PC-9 (cell line): Measurements from ENCODE around the gene TBL1XR1. TPM values are rescaled to one million over a fixed set of nuclear protein-coding genes. Genes with fewer than 3 reads are reported as not detected.
A peak's percentile ranks its signal among the peaks of the same experiment; 100 is the strongest.

Source experiments
- BruUV-seq: library from RNA; stranded (reverse); fragments of 400-500 nt; replicated peaks from 2 replicates; lab custom pipeline; 2021; lab: Mats Ljungman, UMichigan
- CTCF ChIA-PET: fragments of 300-600 bp; sonication (Branson Sonifier 250); formaldehyde crosslinking; loops from one replicate; lab custom pipeline; 2022; ENCODE audit warnings: antibody characterized with exemption; lab: Charles Lee
- POLR2A ChIA-PET: fragments of 300-600 bp; sonication (Branson Sonifier 250); formaldehyde crosslinking; loops from one replicate; lab custom pipeline; 2022; ENCODE audit warnings: antibody characterized with exemption; ENCODE audit not compliant: unreplicated experiment; lab: Charles Lee
- DNase-seq, 2 experiments: peaks; one replicate each; pipeline versions ENCODE4 v3.0.0 to v3.0.0-alpha.2; 2015 to 2022; ENCODE audit warnings: mixed read lengths in 1 of 2
- H2AFZ ChIP-seq: fragments of 200-600 bp; sonication (generic); 2 replicates; pipeline ENCODE4 v1.8.1; 2017; ENCODE audit warnings: antibody characterized with exemption
- H3F3A ChIP-seq: fragments of 200-600 bp; sonication (generic); 2 replicates; pipeline ENCODE4 v1.8.1; 2017; ENCODE audit warnings: antibody characterized with exemption, mild to moderate bottlenecking, low read depth; ENCODE audit not compliant: insufficient read depth
- H3K27ac ChIP-seq: fragments of 200-600 bp; sonication (generic); 2 replicates; pipeline ENCODE4 v1.6.1; 2016; ENCODE audit warnings: mixed run types
- H3K27me3 ChIP-seq: fragments of 200-600 bp; sonication (generic); 2 replicates; pipeline ENCODE4 v1.6.1; 2016; ENCODE audit warnings: low read depth, mixed run types; ENCODE audit not compliant: insufficient read depth
- H3K36me3 ChIP-seq: fragments of 200-600 bp; sonication (generic); 2 replicates; pipeline ENCODE4 v1.6.1; 2016; ENCODE audit warnings: low read depth, mixed run types
- H3K4me1 ChIP-seq: fragments of 200-600 bp; sonication (generic); replicated peaks from 2 replicates; pipeline ENCODE4 v1.6.1; 2016; ENCODE audit warnings: mixed run types; ENCODE audit not compliant: insufficient read depth
- H3K4me2 ChIP-seq: fragments of 200-600 bp; sonication (generic); 2 replicates; pipeline ENCODE4 v1.6.1; 2017; ENCODE audit warnings: mixed run types
- H3K4me3 ChIP-seq: fragments of 200-600 bp; sonication (generic); 2 replicates; pipeline ENCODE4 v1.6.1; 2016; ENCODE audit warnings: mixed run types
- H3K79me2 ChIP-seq: fragments of 200-600 bp; sonication (generic); 2 replicates; pipeline ENCODE4 v1.6.1; 2017; ENCODE audit warnings: low read depth, mixed run types
- H3K9me2 ChIP-seq: fragments of 200-600 bp; sonication (generic); 2 replicates; pipeline ENCODE4 v1.8.1; 2017; ENCODE audit warnings: mild to moderate bottlenecking; ENCODE audit not compliant: insufficient read depth
- H3K9me3 ChIP-seq: fragments of 200-600 bp; sonication (generic); 2 replicates; pipeline ENCODE4 v1.8.1; 2016; ENCODE audit warnings: low read depth; ENCODE audit not compliant: insufficient read depth
- H4K20me1 ChIP-seq: fragments of 200-600 bp; sonication (generic); 2 replicates; pipeline ENCODE4 v1.8.1; 2017; ENCODE audit not compliant: insufficient read depth
- EZH2 ChIP-seq: fragments of 200-600 bp; sonication (generic); IDR thresholded peaks from 2 replicates; pipeline ENCODE4 v1.8.0; 2017; ENCODE audit warnings: antibody characterized with exemption, low read depth
- intact Hi-C: fragments of 100-400 bp; cut with micrococcal nuclease; formaldehyde crosslinking; loops from one replicate; pipeline ENCODE4 v1.10.0; 2022; ENCODE audit not compliant: unreplicated experiment
- total RNA-seq: library from RNA; stranded (reverse); gene quantifications from 2 replicates; pipeline ENCODE4 v1.2.3, GENCODE V29; 2021
- TF ChIP-seq, protein P1 (sequence below): fragments of 200-600 bp; sonication (generic); conservative IDR thresholded peaks from 2 replicates; pipeline ENCODE4 v1.6.1; 2017; ENCODE audit warnings: mixed run types, antibody characterized with exemption, mild to moderate bottlenecking, moderate library complexity

Gene TBL1XR1
- total RNA-seq, 1 experiment from 2014 or later: 243 TPM

GRCh38 chr3:177080122-177080521, 117.2 kb downstream of the TBL1XR1 start:
- Histone ChIP-seq H3K9me2 (no peaks in the 10 kb centered on the region), H3K4me2 (no peak overlapping the region), H2AFZ (no peak overlapping the region), H3K4me1 (no peaks in the 10 kb centered on the region), H3K4me3 (no peak overlapping the region), H3K27me3 (no peaks in the 10 kb centered on the region), H3F3A (peaks cover 46% of the 10 kb centered on the region), H3K36me3 (peaks cover 53% of the 10 kb centered on the region), H4K20me1 (0 out of 2 replicates have a peak, but pooled peaks cover 12% of the 10 kb centered on the region), H3K79me2 (peaks cover 93% of the 10 kb centered on the region), H3K9me3 (no peaks in the 10 kb centered on the region), H3K27ac (peak overlapping the region; percentile 28; the same call in 1 of the 2 replicates)
- ChIA-PET POLR2A (no interaction called here), CTCF (no interaction called here)
- BruUV-seq: no TSS peak
- no peak for DNase-seq
- TF ChIP-seq, protein P1, sequence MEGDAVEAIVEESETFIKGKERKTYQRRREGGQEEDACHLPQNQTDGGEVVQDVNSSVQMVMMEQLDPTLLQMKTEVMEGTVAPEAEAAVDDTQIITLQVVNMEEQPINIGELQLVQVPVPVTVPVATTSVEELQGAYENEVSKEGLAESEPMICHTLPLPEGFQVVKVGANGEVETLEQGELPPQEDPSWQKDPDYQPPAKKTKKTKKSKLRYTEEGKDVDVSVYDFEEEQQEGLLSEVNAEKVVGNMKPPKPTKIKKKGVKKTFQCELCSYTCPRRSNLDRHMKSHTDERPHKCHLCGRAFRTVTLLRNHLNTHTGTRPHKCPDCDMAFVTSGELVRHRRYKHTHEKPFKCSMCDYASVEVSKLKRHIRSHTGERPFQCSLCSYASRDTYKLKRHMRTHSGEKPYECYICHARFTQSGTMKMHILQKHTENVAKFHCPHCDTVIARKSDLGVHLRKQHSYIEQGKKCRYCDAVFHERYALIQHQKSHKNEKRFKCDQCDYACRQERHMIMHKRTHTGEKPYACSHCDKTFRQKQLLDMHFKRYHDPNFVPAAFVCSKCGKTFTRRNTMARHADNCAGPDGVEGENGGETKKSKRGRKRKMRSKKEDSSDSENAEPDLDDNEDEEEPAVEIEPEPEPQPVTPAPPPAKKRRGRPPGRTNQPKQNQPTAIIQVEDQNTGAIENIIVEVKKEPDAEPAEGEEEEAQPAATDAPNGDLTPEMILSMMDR: no peak
- no peak for TF ChIP-seq EZH2
- intact Hi-C loops: no loop called here

- H3K4me1 ChIP-seq: no peaks in the 10 kb centered on the region
- intact Hi-C loops: no loop called here
- H3F3A ChIP-seq: peaks cover 50% of the 10 kb centered on the region
- no peak overlapping the region for H3K4me3 ChIP-seq
- ChIA-PET POLR2A (no interaction called here), CTCF (no interaction called here)
- H2AFZ ChIP-seq: no peak overlapping the region
- H3K27me3 ChIP-seq: no peaks in the 10 kb centered on the region
- H3K4me2 ChIP-seq: no peak overlapping the region
- peaks cover 53% of the 10 kb centered on the region for H3K36me3 ChIP-seq
- H3K79me2 ChIP-seq: peaks cover 93% of the 10 kb centered on the region
- no peak for TF ChIP-seq EZH2
- TF ChIP-seq, protein P1: no peak
- no peak for DNase-seq
- H3K27ac ChIP-seq: no peak overlapping the region
- BruUV-seq: no TSS peak
- no peaks in the 10 kb centered on the region for H3K9me2 ChIP-seq
- H3K9me3 ChIP-seq: no peaks in the 10 kb centered on the region
- H4K20me1 ChIP-seq: 0 out of 2 replicates have a peak, but pooled peaks cover 12% of the 10 kb centered on the region
Measured at GRCh38 chr3:177079684-177080083, 117.6 kb downstream of the TBL1XR1 start.

GRCh38 chr3:177071496-177072156, 125.7 kb downstream of the TBL1XR1 start:
- POLR2A ChIA-PET: interaction anchor here (0.5 kb wide), 1 partner anchor 207 kb away, joined by 15 read pairs; no protein-coding TSS in a partner anchor
- H4K20me1 ChIP-seq: peaks cover 33% of the 10 kb centered on the region
- peaks cover 99% of the 10 kb centered on the region for H3K79me2 ChIP-seq
- no peak overlapping the region for H2AFZ ChIP-seq
- no peaks in the 10 kb centered on the region for H3K9me2 ChIP-seq
- peaks cover 12% of the 10 kb centered on the region; the same call in 1 of the 2 replicates for H3K4me1 ChIP-seq
- intact Hi-C loops: no loop called here
- TF ChIP-seq, protein P1: no peak
- no peak for TF ChIP-seq EZH2
- H3F3A ChIP-seq: peaks cover 51% of the 10 kb centered on the region
- no peak overlapping the region for H3K4me2 ChIP-seq
- H3K4me3 ChIP-seq: no peak overlapping the region
- peaks cover 27% of the 10 kb centered on the region for H3K36me3 ChIP-seq
- CTCF ChIA-PET: no interaction called here
- no TSS peak for BruUV-seq
- no peaks in the 10 kb centered on the region for H3K27me3 ChIP-seq
- H3K9me3 ChIP-seq: no peaks in the 10 kb centered on the region
- H3K27ac ChIP-seq: no peak overlapping the region
- DNase-seq: no peak
